GM19239 (cell line): ENCODE data around the gene OTOF.

ENCODE experiments used
- DNase-seq: peaks from one replicate; pipeline ENCODE4 v3.0.0; 2011; ENCODE audit warnings: low spot score; ENCODE audit not compliant: insufficient read length
- FAIRE-seq: peaks from 2 replicates; lab custom pipeline; 2011; peaks lifted over from hg19 to GRCh38; lab: Jason Lieb, UNC

The OTOF gene

DNA sequence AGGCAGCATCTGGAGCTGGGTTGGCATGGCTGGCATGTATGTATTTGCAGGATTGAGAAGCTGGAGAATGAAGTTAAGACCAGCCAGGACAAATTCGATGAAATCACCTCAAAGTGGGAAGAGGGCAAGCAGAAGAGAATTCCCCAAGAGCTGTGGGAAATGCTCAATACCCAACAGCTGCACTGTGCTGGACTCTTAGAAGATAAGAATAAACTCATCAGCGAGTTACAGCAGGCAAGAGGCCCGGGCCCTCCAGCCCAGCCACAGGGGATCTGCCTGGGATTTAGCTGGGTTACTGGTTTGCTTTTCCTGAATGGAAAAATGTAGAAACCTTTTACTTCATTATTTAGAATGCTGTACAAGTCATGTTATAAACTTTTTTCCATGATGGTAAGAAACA is 53.7 kb downstream of the OTOF start:
- no peak for FAIRE-seq
- no peak for DNase-seq

DNA sequence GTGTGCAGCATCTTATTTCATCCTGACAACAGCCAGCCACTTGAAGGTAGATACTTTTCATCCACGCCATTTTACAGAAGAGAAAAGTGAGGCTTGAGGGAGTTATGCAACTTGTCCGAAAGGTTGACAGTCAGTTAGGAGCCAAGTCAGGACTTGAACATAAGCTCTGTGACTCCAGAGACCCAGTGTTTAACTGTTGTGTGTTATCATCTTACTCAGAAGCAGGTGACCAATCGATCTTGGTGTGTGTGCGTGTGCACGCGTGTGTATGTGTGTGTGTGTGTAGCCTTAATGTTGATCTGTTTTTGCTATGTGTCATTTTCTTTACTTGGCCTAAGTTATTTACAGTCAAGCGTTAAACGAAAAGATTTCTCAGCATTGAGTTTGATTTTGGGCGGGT is 54.2 kb downstream of the OTOF start:
- FAIRE-seq: no peak
- DNase-seq: no peak

DNA sequence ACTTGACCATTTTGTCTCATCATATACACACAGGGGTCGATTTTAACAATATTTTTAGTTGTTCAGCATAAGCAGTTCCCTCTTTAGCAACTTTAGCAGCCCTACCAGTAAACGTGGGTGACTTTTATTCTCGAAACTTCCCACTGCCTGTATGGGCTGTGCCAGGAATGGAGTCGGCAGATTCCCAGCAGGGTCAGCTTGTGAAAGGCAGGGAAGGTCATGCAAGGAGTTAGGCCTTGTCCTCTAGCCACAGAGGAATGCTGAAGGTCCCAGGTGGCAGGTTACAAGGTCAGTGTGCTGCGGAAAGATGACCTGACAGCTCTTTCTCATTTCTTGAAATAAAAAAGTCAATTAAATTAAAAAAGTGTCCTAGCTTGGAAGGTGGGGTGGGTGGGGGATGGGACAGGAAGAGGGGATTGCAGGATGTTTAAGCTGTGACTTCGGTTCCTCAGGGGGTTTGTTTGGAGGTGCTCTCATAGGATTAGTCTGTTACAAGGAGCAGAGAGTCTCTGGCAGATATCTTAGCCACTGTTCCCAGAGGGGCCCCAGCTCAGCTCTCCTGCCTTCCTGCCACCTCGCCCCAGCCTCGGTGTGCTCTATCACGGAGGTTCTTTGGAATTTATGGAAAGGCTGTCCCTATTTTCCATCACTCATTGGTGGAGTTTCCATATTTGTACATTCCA is 54.8 kb downstream of the OTOF start:
- FAIRE-seq: no peak
- DNase-seq: no peak

DNA sequence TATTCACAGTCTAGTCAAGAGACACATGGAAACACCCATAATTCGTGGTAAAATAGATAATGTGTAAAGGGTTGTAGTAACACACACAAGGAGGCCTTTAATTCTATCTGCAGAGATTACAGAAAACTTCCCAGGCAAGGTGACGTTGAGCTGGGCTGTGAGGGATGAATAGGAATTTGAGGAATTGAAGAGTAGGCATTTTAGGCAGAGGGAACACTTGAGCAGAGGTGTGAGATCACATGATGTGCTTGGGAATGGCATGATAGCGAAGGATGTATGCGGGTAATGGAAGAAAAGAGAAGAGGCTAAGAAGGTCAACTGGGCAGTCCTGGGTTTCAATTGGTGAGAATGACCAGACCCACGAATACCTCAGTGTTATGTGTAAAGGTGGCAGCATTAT is 56.0 kb downstream of the OTOF start:
- DNase-seq (no peak), FAIRE-seq (no peak)

DNA sequence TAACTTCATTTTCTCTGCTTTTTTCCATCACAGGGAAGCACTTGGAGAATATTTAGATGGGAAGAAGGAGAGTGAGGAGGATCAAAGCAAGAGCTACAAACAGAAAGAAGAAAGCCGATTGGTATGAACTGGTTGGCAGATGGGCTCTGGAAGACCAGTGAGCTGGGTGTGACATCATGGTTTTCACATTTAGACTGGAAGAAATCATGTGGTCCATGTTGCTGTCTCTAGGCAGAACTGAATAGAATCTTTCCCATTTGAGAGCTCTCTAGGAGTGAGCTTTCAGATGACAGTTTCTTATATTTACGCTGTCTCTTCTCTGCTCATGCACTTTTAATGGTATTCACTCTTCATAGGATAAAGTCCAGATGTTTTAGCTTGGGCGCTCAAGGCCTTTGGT is 63.6 kb downstream of the OTOF start:
- DNase-seq (no peak), FAIRE-seq (no peak)

DNA sequence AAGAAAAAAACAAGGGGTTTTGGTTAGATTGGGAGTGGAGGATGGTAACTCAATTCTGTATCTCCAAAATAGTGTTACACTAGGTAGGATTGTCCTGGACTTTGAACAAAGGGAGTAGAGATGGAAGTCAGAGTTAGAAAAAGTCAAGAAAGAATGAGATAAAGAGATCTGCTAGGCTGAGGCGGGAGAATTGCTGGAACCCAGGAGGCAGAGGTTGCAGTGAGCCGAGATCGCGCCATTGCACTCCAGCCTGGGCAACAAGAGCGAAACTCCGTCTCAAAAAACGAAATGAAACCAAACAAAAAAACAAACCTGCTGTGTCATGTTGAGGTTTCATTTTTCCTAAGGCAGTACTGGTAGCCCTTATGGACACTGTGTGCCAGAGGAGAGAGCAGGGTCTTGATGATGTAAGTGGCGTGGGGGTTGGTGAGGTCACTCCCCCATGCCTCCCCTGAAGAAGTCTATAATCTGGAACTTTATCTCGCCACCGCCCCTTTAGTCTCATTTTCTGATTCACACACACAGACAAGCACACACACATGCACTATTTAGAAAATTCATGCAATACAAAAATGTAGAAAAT is 65.7 kb downstream of the OTOF start:
- FAIRE-seq (peak; percentile 90), DNase-seq (peak; percentile 23)

DNA sequence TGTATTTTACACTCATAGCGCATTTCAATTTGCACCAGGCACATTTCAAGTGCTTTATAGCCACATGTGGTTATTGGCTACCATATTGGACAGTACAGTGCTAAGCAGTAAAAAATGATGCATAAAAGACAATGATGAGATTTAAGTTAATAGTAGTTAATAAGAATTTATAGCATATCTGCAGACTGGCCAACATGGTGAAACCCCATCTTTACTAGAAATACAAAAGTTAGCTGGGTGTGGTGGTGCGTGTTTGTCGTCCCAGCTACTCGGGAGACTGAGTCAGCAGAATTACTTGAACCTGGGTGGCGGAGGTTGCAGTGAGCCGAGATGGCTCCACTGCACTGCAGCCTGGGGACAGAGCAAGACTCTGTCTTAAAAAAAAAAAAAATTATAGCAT is 66.5 kb downstream of the OTOF start:
- FAIRE-seq (peak; percentile 4), DNase-seq (no peak)

DNA sequence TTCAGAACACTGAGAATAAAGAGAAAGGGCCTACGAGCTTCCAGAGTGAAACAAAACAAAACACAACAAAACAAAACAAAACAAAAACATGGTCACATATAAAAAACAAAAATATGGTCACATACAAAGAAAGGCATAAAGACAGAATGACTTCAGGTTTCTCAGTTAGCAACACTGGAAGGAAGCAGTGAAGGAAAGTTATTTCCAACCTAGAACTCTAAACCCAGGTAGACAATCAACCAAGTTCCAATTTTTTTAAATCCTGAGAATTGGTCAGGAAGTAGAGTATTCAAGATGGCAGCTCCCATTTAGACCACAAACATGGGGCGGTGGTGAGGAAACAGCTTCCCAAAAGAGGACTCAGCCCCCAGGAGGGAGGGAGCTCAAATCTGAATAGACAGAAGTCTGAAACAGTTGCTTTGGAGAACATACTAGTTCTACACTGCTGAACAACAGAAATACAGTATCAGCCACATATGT is 67.1 kb downstream of the OTOF start:
- FAIRE-seq (peak; percentile 64), DNase-seq (no peak)

DNA sequence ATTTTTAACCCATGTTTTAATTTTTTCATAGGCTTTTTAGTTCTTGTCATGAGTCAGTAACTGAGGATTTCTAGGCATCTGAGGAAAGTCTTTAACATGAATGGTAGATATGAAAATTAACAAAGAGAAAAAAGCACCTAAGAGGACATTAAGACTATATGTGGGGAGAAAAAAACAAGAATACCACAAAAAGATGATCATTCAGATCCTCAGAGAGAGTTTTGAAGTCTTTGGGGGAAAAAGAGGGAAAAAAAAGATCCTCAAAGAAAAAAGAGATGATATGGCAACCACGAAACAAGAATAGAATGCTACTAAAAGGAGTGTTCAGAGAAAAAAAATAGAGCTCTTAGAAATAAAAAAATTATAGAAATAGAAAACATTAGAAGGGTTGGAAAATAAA is 68.1 kb downstream of the OTOF start:
- DNase-seq: no peak
- FAIRE-seq: no peak

DNA sequence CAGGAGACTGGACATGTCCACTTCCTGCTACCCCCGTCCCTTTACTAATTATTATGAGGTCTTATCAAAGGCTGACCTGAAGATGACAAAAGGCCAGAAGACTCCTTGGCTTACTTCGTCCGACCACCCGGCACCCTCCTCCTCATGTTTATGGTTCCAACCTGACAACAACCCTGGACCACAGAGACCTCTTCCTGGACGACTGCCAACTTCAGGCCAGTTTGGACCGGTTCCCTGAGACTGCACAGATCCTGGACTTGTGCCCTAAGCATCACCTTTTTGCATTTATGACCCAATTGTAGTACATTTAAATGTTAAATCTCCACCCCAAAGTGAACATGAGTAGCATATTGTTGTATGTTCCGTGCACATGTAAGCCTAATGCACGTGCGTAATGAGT is 70.4 kb downstream of the OTOF start:
- DNase-seq (no peak), FAIRE-seq (no peak)
